IMR-90 (cell line): Measurements from ENCODE around the gene ACAP2. TPM values are rescaled to one million over a fixed set of nuclear protein-coding genes. Genes with fewer than 3 reads are reported as not detected.

ENCODE experiments used
- ATAC-seq: fragments of 200-7000 bp; cut with Tn5 transposase; 2 replicates; pipeline ENCODE4 v1.9.1; 2020; ENCODE audit warnings: low read depth, mild to moderate bottlenecking, moderate library complexity
- BruUV-seq: library from RNA; stranded (reverse); fragments of 400-500 nt; replicated peaks from 2 replicates; lab custom pipeline; 2021; lab: Mats Ljungman, UMichigan
- CTCF ChIA-PET: fragments of 300-600 bp; formaldehyde crosslinking; extraction: SDS; loops from one replicate; lab custom pipeline; 2021; ENCODE audit warnings: antibody characterized with exemption; lab: Yijun Ruan, JAX
- POLR2A ChIA-PET: fragments of 300-600 bp; sonication (Branson Sonifier 250); formaldehyde crosslinking; loops from one replicate; lab custom pipeline; 2022; ENCODE audit warnings: antibody characterized with exemption; ENCODE audit not compliant: unreplicated experiment; lab: Charles Lee
- DNase-seq: peaks from one replicate; pipeline ENCODE4 v3.0.0; 2013
- H2AFZ ChIP-seq: replicated peaks from 2 replicates; pipeline ENCODE3; 2013; ENCODE audit warnings: low read length, mild to moderate bottlenecking; ENCODE audit not compliant: poor library complexity
- H2AK5ac ChIP-seq: 2 replicates; pipeline ENCODE4 v1.6.1; 2013; ENCODE audit warnings: low read depth, low read length, inconsistent platforms
- H2AK9ac ChIP-seq: replicated peaks from 2 replicates; pipeline ENCODE3; 2013; ENCODE audit warnings: mild to moderate bottlenecking, low read depth, low read length, moderate library complexity; ENCODE audit not compliant: poor library complexity
- H2BK120ac ChIP-seq: 2 replicates; pipeline ENCODE4 v1.6.1; 2013; ENCODE audit warnings: low read depth, low read length, inconsistent platforms
- H2BK15ac ChIP-seq: 3 replicates; pipeline ENCODE4 v1.6.1; 2013; ENCODE audit warnings: low read depth, low read length, inconsistent platforms
- H2BK20ac ChIP-seq: 2 replicates; pipeline ENCODE4 v1.6.1; 2013; ENCODE audit warnings: low read depth, mild to moderate bottlenecking, inconsistent platforms, low read length, moderate library complexity
- H2BK5ac ChIP-seq: 2 replicates; pipeline ENCODE4 v1.6.1; 2013; ENCODE audit warnings: mild to moderate bottlenecking, low read depth, low read length, inconsistent platforms; ENCODE audit not compliant: poor library complexity, severe bottlenecking
- H3K14ac ChIP-seq: replicated peaks from 2 replicates; pipeline ENCODE4 v1.6.1; 2013; ENCODE audit warnings: low read depth, low read length, inconsistent platforms
- H3K18ac ChIP-seq: 2 replicates; pipeline ENCODE4 v1.6.1; 2013; ENCODE audit warnings: low read depth, low read length, control low read depth
- H3K23ac ChIP-seq: 2 replicates; pipeline ENCODE4 v1.6.1; 2013; ENCODE audit warnings: low read depth, low read length, inconsistent platforms
- H3K27ac ChIP-seq: 2 replicates; pipeline ENCODE4 v1.5.1; 2013; ENCODE audit warnings: mild to moderate bottlenecking, control low read depth, low read length; ENCODE audit not compliant: insufficient read depth
- H3K27me3 ChIP-seq: 2 replicates; pipeline ENCODE4 v1.6.1; 2013; ENCODE audit warnings: low read length; ENCODE audit not compliant: control insufficient read depth, insufficient read depth
- H3K36me3 ChIP-seq: 2 replicates; pipeline ENCODE4 v1.6.1; 2013; ENCODE audit warnings: low read length, mixed read lengths; ENCODE audit not compliant: control insufficient read depth, insufficient read depth
- H3K4ac ChIP-seq: 2 replicates; pipeline ENCODE4 v1.6.1; 2013; ENCODE audit warnings: low read depth, low read length, inconsistent platforms
- H3K4me1 ChIP-seq: 2 replicates; pipeline ENCODE4 v1.6.1; 2013; ENCODE audit warnings: low read length, mixed read lengths; ENCODE audit not compliant: control insufficient read depth, insufficient read depth
- H3K4me2 ChIP-seq: 2 replicates; pipeline ENCODE4 v1.6.1; 2013; ENCODE audit warnings: low read depth, mild to moderate bottlenecking, control low read depth, low read length, moderate library complexity
- H3K4me3 ChIP-seq: 2 replicates; pipeline ENCODE4 v1.5.1; 2013; ENCODE audit warnings: low read depth, mild to moderate bottlenecking, control low read depth, low read length, moderate library complexity; ENCODE audit not compliant: insufficient read depth
- H3K56ac ChIP-seq: 2 replicates; pipeline ENCODE4 v1.6.1; 2013; ENCODE audit warnings: low read length, inconsistent platforms; ENCODE audit not compliant: insufficient read depth; ENCODE audit errors: extremely low read depth
- H3K79me1 ChIP-seq, 2 experiments: 2 replicates each; pipeline ENCODE4 v1.6.1; 2013; ENCODE audit warnings: low read length in 2 of 2, inconsistent platforms in 1 of 2, low read depth in 1 of 2
- H3K9ac ChIP-seq: 2 replicates; pipeline ENCODE4 v1.6.1; 2013; ENCODE audit warnings: low read depth, low read length, control low read depth
- H3K9me1 ChIP-seq: 2 replicates; pipeline ENCODE4 v1.6.1; 2013; ENCODE audit warnings: low read length, inconsistent platforms; ENCODE audit not compliant: insufficient read depth
- H3K9me3 ChIP-seq: 2 replicates; pipeline ENCODE4 v1.6.1; 2013; ENCODE audit warnings: low read length; ENCODE audit not compliant: control insufficient read depth, insufficient read depth
- H4K20me1 ChIP-seq: 2 replicates; pipeline ENCODE4 v1.6.1; 2013; ENCODE audit warnings: low read length, inconsistent platforms; ENCODE audit not compliant: insufficient read depth
- H4K5ac ChIP-seq: 2 replicates; pipeline ENCODE4 v1.6.1; 2013; ENCODE audit warnings: mild to moderate bottlenecking, low read depth, low read length, control low read depth
- H4K8ac ChIP-seq, 2 experiments: 2 replicates each; pipeline ENCODE4 v1.6.1; 2013; ENCODE audit warnings: low read depth in 2 of 2, low read length in 2 of 2, control low read depth in 1 of 2, inconsistent platforms in 1 of 2
- H4K91ac ChIP-seq: 2 replicates; pipeline ENCODE4 v1.6.1; 2013; ENCODE audit warnings: low read depth, low read length, inconsistent platforms; ENCODE audit not compliant: insufficient read depth
- CEBPB ChIP-seq: IDR thresholded peaks from 2 replicates; pipeline ENCODE4 v1.6.1; 2012; ENCODE audit warnings: low read depth, low read length, improper control_type of control experiment
- CHD1 ChIP-seq: IDR thresholded peaks from 2 replicates; pipeline ENCODE4 v1.6.1; 2012; ENCODE audit warnings: low read depth, low read length, improper control_type of control experiment
- MAZ ChIP-seq: IDR thresholded peaks from 2 replicates; pipeline ENCODE4 v1.6.1; 2012; ENCODE audit warnings: low read depth, mild to moderate bottlenecking, low read length, improper control_type of control experiment, moderate library complexity, borderline replicate concordance
- WGBS, 2 experiments: methylation state at CpG; one replicate each; pipeline versions ENCODE4 v1.1.5 to v1.1.7; 2013; ENCODE audit warnings: missing lambda C conversion rate in 2 of 2; ENCODE audit not compliant: insufficient read length in 1 of 2; ENCODE audit errors: extremely low coverage in 2 of 2; 5-methylcytosine and 5-hydroxymethylcytosine counted together
- dilution Hi-C: fragments of 300-500 bp; cut with HindIII; formaldehyde crosslinking; loops from one replicate; pipeline ENCODE4 v1.14.3; 2018; ENCODE audit warnings: low sequenced_read_pairs; ENCODE audit not compliant: unreplicated experiment
- in situ Hi-C: fragments of 300-500 bp; cut with MboI; formaldehyde crosslinking; loops from 3 replicates; pipeline ENCODE4 v1.14.3; 2019; ENCODE audit warnings: low sequenced_read_pairs, inconsistent platforms, mixed read lengths
- intact Hi-C: fragments of 100-400 bp; cut with micrococcal nuclease; formaldehyde crosslinking; loops from 2 replicates; pipeline ENCODE4 v1.10.0; 2022
- polyA plus RNA-seq, 3 experiments: library from polyadenylated mRNA; depleted of rRNA; stranded (reverse); fragments of >200 nt; gene quantifications; 2 replicates each; pipeline ENCODE4 v1.2.3, GENCODE V29; 2012; ENCODE audit warnings: low replicate concordance in 1 of 3
- total RNA-seq: library from RNA; depleted of rRNA; stranded (reverse); fragments of >200 nt; gene quantifications from 2 replicates; pipeline ENCODE4 v1.2.3, GENCODE V29; 2012

ACAP2 gene
- total and polyA plus RNA-seq, 2 of the 4 experiments (the other 2 are of a cell fraction): 11.9 to 35.1 TPM

- H3K27me3 ChIP-seq: no peaks in the 10 kb centered on the region
- no CpG with 5 or more reads among the region's 5 CpGs for WGBS, 2 experiments
- no peak for DNase-seq
- dilution Hi-C loops: no loop called here
- ChIA-PET CTCF (no interaction called here), POLR2A (no interaction called here)
- H3K4me1 ChIP-seq: no peaks in the 10 kb centered on the region
- H3K9me1 ChIP-seq: no peaks in the 10 kb centered on the region
- H3K36me3 ChIP-seq: 0 out of 2 replicates have a peak, but pooled peaks cover 1% of the 10 kb centered on the region
- no peak overlapping the region for H3K4ac ChIP-seq
- H3K9me3 ChIP-seq: no peaks in the 10 kb centered on the region
- no peak for ATAC-seq
- no peak overlapping the region for H3K27ac ChIP-seq
- no TSS peak for BruUV-seq
- H3K23ac ChIP-seq: no peak overlapping the region
- no peak overlapping the region for H3K56ac ChIP-seq
- H3K79me1 ChIP-seq: peaks cover 0 to 4% of the 10 kb centered on the region in 2 experiments; a peak in 3 of 4 replicates
- no peak overlapping the region for H2AK9ac ChIP-seq
- in situ Hi-C loops: no loop called here
- H3K4me2 ChIP-seq: no peak overlapping the region
- no peak overlapping the region for H3K14ac ChIP-seq
- no peaks in the 10 kb centered on the region for H4K20me1 ChIP-seq
- H2BK120ac ChIP-seq: no peak overlapping the region
- H3K4me3 ChIP-seq: no peak overlapping the region
- H2BK5ac ChIP-seq: no peak overlapping the region
- no peak overlapping the region for H2AFZ ChIP-seq
- no peak overlapping the region for H3K9ac ChIP-seq
- no peak overlapping the region for H2AK5ac ChIP-seq
- no peak overlapping the region for H2BK20ac ChIP-seq
- H4K91ac ChIP-seq: no peak overlapping the region
- no peak overlapping the region for H3K18ac ChIP-seq
- intact Hi-C loops: no loop called here
- H4K5ac ChIP-seq: no peak overlapping the region
- no peak overlapping the region for H4K8ac ChIP-seq
- no peak for TF ChIP-seq MAZ
- no peak for TF ChIP-seq CHD1
- peak; percentile 61 for TF ChIP-seq CEBPB
- no peak overlapping the region for H2BK15ac ChIP-seq
These were observed 76.5 kb downstream of the ACAP2 start for GRCh38 chr3:195366200-195366925.
